ENCODE data around the gene DTNB. TPM values are rescaled to one million over a fixed set of nuclear protein-coding genes. Genes with fewer than 3 reads are reported as not detected.
"Not testable (repeated sequence)": the region's sequence is repeated elsewhere in the genome, so short reads cannot be mapped to it uniquely, and the experiment has no call there.

Gene DTNB
- total RNA-seq, 2 experiments from 2014 or later: 27.3 to 29.1 TPM

DNA sequence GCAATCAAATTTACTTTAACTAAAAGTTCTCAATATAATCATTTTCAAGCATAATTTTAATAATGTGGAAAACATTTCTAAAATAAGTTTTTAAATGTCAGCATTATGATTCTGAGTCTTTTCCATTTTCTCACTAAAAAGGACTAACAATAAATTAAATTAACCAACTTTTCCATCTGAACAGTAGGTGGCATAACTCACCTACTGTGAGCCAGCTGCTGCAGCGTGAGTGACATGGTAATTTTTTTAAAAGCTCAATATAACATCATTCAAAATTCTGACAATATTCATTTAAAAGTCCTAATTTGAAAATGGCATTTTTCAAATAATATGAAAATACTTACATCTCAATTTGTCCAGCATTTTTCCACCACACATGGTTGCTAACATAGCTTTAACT lies 66.5 kb downstream of the DTNB start:
- Mint-ChIP-seq H3K4me1 (ENCODE audit: low read depth) (peaks cover 5% of the 10 kb centered on the region), H3K9me3 (no peaks in the 10 kb centered on the region), H3K4me3 (no peak overlapping the region), H3K36me3 (ENCODE audit: low read depth) (no peaks in the 10 kb centered on the region), H3K27me3 (no peaks in the 10 kb centered on the region), H3K27ac (no peak overlapping the region)
- TF ChIP-seq, protein P1, sequence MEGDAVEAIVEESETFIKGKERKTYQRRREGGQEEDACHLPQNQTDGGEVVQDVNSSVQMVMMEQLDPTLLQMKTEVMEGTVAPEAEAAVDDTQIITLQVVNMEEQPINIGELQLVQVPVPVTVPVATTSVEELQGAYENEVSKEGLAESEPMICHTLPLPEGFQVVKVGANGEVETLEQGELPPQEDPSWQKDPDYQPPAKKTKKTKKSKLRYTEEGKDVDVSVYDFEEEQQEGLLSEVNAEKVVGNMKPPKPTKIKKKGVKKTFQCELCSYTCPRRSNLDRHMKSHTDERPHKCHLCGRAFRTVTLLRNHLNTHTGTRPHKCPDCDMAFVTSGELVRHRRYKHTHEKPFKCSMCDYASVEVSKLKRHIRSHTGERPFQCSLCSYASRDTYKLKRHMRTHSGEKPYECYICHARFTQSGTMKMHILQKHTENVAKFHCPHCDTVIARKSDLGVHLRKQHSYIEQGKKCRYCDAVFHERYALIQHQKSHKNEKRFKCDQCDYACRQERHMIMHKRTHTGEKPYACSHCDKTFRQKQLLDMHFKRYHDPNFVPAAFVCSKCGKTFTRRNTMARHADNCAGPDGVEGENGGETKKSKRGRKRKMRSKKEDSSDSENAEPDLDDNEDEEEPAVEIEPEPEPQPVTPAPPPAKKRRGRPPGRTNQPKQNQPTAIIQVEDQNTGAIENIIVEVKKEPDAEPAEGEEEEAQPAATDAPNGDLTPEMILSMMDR (IDR thresholded peaks at IDR 0.05): peak; percentile 86
- ChIA-PET CTCF (interaction anchor here (0.6 to 5.5 kb wide), 67 partner anchors 9 to 604 kb away, joined by 3 to 109 read pairs (median 4); partner anchors contain the start of genes ASXL2 and KIF3C), POLR2A (no interaction called here)
- ATAC-seq (peak; percentile 60), DNase-seq (peak; percentile 15)
- intact Hi-C loops (cut with micrococcal nuclease): no loop called here

DNA sequence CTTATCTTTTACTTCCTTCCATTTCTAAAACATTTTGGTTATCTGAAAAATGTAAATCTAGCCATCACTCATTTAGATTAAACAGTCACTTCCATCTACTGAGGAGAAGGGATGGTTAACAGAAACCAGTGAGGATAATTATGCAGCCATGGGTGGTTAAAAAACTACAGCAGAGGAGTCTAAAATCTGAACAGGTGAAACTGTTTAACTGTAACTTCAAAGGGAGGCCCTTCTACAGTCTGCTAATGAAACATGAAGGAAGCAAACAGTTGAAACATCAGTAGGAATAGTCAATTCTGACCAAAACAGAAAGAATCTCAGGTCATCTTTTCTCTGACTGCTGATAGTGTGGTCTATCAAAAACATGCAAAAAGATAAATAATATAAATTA lies 71.0 kb downstream of the DTNB start:
- CTCF ChIA-PET: no interaction called here
- POLR2A ChIA-PET: interaction anchor here (0.6 kb wide), 1 partner anchor 280 kb away, joined by 3 read pairs; no protein-coding TSS in a partner anchor
- Mint-ChIP-seq H3K9me3 (no peaks in the 10 kb centered on the region), H3K36me3 (ENCODE audit: low read depth) (peaks cover 2% of the 10 kb centered on the region), H3K27ac (no peak overlapping the region), H3K27me3 (no peaks in the 10 kb centered on the region), H3K4me3 (no peak overlapping the region), H3K4me1 (ENCODE audit: low read depth) (peaks cover 15% of the 10 kb centered on the region)
- TF ChIP-seq, protein P1 (IDR thresholded peaks at IDR 0.05): no peak
- intact Hi-C loops (cut with micrococcal nuclease): no loop called here
- no peak for DNase-seq
- no peak for ATAC-seq

DNA sequence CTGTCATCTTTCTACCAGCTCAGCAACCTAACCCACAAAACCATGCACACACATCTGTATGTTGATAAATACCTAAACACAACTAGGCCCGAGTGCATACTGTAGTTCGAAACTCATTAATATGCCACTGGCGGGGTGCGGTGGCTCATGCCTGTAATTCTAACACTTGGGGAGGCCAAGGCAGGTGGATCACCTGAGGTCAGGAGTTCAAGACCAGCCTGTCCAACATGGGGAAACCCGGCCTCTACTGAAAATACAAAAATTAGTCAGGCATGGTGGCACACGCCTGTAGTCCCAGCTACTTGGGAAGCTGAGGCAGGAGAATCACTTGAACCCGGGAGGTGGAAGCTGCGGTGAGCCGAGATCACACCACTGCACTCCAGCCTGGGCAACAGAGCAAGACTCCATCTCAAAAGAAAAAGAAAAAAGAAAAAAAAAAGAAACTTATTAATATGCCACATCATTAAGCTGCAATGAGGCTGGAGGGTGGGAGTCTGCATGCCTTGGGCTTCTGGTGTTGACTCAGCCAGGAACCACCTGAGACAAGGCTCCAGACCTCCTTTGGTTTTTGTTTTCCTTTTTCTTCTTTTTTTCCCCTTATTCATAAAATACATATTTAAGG lies 71.6 kb downstream of the DTNB start:
- POLR2A ChIA-PET: interaction anchor here (0.6 kb wide), 1 partner anchor 279 kb away, joined by 3 read pairs; no protein-coding TSS in a partner anchor
- CTCF ChIA-PET; H3K27me3 Mint-ChIP-seq; ATAC-seq; H3K36me3 Mint-ChIP-seq (ENCODE audit: low read depth); intact Hi-C loops (cut with micrococcal nuclease); H3K4me3 Mint-ChIP-seq; H3K9me3 Mint-ChIP-seq; DNase-seq; H3K27ac Mint-ChIP-seq: not testable (repeated sequence)
- H3K4me1 Mint-ChIP-seq (ENCODE audit: low read depth): peaks cover 15% of the 10 kb centered on the region

DNA sequence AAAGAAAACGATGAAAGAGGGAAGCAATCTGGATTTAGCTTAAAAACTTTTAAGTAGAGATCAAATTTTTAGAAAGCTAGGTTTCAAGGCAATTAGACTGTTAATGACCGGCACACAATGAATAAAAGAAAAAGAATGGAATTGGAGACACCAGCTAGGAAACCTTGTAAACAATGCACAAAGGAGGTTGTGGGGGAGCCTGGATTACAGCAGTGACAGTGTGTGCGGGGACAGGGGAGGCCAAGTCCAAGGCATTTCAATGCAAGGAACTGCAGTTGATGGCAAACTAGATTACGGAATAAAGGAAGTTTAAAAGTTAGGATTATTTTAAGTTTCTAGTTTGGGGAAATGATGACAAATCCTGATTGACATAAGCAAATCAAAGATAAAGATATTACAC lies 74.5 kb downstream of the DTNB start:
- ATAC-seq (no peak), DNase-seq (no peak)
- TF ChIP-seq, protein P1 (IDR thresholded peaks at IDR 0.05): no peak
- POLR2A ChIA-PET: no interaction called here
- Mint-ChIP-seq H3K9me3 (no peaks in the 10 kb centered on the region), H3K27ac (no peak overlapping the region), H3K27me3 (no peaks in the 10 kb centered on the region), H3K36me3 (ENCODE audit: low read depth) (peaks cover 2% of the 10 kb centered on the region), H3K4me3 (no peak overlapping the region), H3K4me1 (ENCODE audit: low read depth) (peaks cover 15% of the 10 kb centered on the region)
- CTCF ChIA-PET: interaction anchor here (1.0 to 2.1 kb wide), 6 partner anchors 8 to 214 kb away, joined by 3 to 13 read pairs (median 6); no protein-coding TSS in a partner anchor
- intact Hi-C loops (cut with micrococcal nuclease): no loop called here

DNA sequence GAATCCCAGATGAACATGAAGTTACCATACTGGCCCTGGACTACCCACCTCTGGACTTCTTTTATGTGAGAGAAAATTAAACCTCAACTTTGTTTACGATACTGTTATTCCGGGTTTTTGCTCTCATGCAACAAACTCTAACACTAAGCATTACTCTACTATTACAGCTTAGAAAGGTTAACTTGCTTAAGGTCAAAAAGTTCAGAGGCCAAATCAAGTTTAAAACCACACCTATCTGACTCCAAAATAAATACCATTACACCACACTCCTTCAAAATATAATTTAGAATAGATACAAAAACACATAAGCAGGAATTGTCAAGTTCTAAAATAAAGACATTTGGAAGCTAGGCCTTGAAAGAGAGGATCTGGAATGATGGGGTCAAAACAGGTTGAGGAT lies 75.0 kb downstream of the DTNB start:
- no peak overlapping the region for H3K27ac Mint-ChIP-seq

More for the DNA sequence above, 75.0 kb downstream of the DTNB start:
- POLR2A ChIA-PET: no interaction called here
- Mint-ChIP-seq H3K36me3 (ENCODE audit: low read depth) (peaks cover 2% of the 10 kb centered on the region), H3K4me3 (no peak overlapping the region), H3K27me3 (no peaks in the 10 kb centered on the region), H3K9me3 (no peaks in the 10 kb centered on the region), H3K4me1 (ENCODE audit: low read depth) (peaks cover 15% of the 10 kb centered on the region)
- TF ChIP-seq, protein P1 (IDR thresholded peaks at IDR 0.05): no peak
- CTCF ChIA-PET: interaction anchor here (1.0 to 2.1 kb wide), 7 partner anchors 9 to 215 kb away, joined by 3 to 13 read pairs (median 5); no protein-coding TSS in a partner anchor
- DNase-seq (no peak), ATAC-seq (no peak)
- intact Hi-C loops (cut with micrococcal nuclease): no loop called here
